Upper lobe of right lung (tissue), 1 donor: ENCODE data around the gene SAC3D1. TPM values are rescaled to one million over a fixed set of nuclear protein-coding genes. Genes with fewer than 3 reads are reported as not detected.
"Not testable (repeated sequence)": the region's sequence is repeated elsewhere in the genome, so short reads cannot be mapped to it uniquely, and the experiment has no call there.

Source experiments
- ATAC-seq: fragments of 200-7000 bp; cut with Tn5 transposase; one replicate; pipeline ENCODE4 v1.9.1; 2020; ENCODE audit warnings: mild to moderate bottlenecking, moderate library complexity
- DNase-seq: peaks from one replicate; pipeline ENCODE4 v3.0.0-alpha.2; 2020
- H3K27ac ChIP-seq: fragments of 200-600 bp; one replicate; pipeline ENCODE4 v1.8.0; 2022
- H3K27me3 ChIP-seq: fragments of 200-600 bp; one replicate; pipeline ENCODE4 v1.8.0; 2022; ENCODE audit warnings: mild to moderate bottlenecking
- H3K36me3 ChIP-seq: fragments of 200-600 bp; one replicate; pipeline ENCODE4 v1.8.0; 2022
- H3K4me1 ChIP-seq: fragments of 200-600 bp; one replicate; pipeline ENCODE4 v1.8.0; 2022
- H3K4me3 ChIP-seq: fragments of 200-600 bp; one replicate; pipeline ENCODE4 v1.8.0; 2022; ENCODE audit warnings: mild to moderate bottlenecking
- H3K9me3 ChIP-seq: fragments of 200-600 bp; one replicate; pipeline ENCODE4 v1.8.0; 2022
- intact Hi-C: fragments of 100-400 bp; cut with DNase I; formaldehyde crosslinking; loops from one replicate; pipeline ENCODE4 v1.11.0; 2022
- total RNA-seq: library from RNA; stranded (reverse); fragmentation: NEBNext Ultra II Directional; extraction: Animal tissue kit (Norgen Biotek cat#: 25700); gene quantifications from one replicate; pipeline ENCODE4 v1.2.1, GENCODE V29; 2021
- TF ChIP-seq, protein P1 (sequence below): fragments of 200-600 bp; IDR thresholded peaks from one replicate; pipeline ENCODE4 v1.8.0; 2022; ENCODE audit warnings: antibody characterized with exemption
- donor health status: DM: no; HTN: yes; CAD: no; lungs with severe emphysema.

Gene SAC3D1
- total RNA-seq, 1 donor from 2014 or later = 10.2 TPM

DNA sequence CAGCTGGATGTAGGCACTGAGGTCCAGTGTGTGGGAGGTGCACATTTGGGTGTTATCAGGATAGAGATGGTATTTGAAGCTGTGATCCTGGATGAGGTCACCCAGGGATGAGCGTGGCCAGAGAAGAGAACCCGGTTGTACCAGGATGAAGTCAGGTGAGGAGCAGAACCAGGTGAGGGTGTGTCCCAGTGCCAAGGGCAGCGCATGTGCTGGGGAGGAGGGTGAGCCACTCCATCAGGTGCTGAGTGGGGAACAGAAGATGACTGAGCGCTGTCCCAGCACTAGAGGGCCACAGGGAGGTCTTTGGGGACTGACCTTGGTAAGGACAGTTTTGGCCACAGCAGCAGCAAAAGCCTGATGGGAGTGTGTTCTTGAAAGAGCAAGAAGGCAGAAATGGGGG, 24.3 kb upstream of the SAC3D1 start:
- H3K4me1 ChIP-seq = peaks cover 18% of the 10 kb centered on the region
- H3K9me3 ChIP-seq = no peaks in the 10 kb centered on the region
- DNase-seq (no peak), ATAC-seq (no peak)
- no peaks in the 10 kb centered on the region for H3K27me3 ChIP-seq
- H3K27ac ChIP-seq = no peak overlapping the region
- intact Hi-C loops = no loop called here
- TF ChIP-seq, protein P1, sequence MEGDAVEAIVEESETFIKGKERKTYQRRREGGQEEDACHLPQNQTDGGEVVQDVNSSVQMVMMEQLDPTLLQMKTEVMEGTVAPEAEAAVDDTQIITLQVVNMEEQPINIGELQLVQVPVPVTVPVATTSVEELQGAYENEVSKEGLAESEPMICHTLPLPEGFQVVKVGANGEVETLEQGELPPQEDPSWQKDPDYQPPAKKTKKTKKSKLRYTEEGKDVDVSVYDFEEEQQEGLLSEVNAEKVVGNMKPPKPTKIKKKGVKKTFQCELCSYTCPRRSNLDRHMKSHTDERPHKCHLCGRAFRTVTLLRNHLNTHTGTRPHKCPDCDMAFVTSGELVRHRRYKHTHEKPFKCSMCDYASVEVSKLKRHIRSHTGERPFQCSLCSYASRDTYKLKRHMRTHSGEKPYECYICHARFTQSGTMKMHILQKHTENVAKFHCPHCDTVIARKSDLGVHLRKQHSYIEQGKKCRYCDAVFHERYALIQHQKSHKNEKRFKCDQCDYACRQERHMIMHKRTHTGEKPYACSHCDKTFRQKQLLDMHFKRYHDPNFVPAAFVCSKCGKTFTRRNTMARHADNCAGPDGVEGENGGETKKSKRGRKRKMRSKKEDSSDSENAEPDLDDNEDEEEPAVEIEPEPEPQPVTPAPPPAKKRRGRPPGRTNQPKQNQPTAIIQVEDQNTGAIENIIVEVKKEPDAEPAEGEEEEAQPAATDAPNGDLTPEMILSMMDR = no peak
- H3K4me3 ChIP-seq = no peak overlapping the region
- peaks cover 19% of the 10 kb centered on the region for H3K36me3 ChIP-seq

DNA sequence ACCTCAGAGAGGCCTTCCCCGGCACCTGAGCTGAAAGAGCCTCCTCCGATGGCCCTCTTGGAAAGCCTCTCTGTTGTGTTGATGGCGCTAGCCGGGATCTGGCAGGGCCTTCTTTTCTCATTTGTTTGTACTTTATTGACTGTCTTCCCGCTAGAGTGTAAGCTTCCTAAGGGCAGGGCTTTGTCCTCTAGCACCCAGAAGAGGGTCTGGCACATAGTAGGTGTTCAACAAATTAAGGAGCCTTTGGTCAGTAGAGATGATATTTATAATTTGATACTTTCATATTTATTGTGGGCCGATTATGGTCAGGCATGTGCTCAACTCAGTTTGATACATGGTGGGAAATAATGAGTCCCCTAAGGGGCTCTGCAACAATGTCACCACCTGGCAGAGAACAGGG, 23.1 kb upstream of the SAC3D1 start:
- TF ChIP-seq, protein P1 = no peak
- peaks cover 15% of the 10 kb centered on the region for H3K4me1 ChIP-seq
- H3K36me3 ChIP-seq = peaks cover 19% of the 10 kb centered on the region
- DNase-seq = no peak
- no peak overlapping the region for H3K4me3 ChIP-seq
- H3K27me3 ChIP-seq = no peaks in the 10 kb centered on the region
- H3K9me3 ChIP-seq = no peaks in the 10 kb centered on the region
- no peak overlapping the region for H3K27ac ChIP-seq
- intact Hi-C loops = no loop called here
- ATAC-seq = no peak

DNA sequence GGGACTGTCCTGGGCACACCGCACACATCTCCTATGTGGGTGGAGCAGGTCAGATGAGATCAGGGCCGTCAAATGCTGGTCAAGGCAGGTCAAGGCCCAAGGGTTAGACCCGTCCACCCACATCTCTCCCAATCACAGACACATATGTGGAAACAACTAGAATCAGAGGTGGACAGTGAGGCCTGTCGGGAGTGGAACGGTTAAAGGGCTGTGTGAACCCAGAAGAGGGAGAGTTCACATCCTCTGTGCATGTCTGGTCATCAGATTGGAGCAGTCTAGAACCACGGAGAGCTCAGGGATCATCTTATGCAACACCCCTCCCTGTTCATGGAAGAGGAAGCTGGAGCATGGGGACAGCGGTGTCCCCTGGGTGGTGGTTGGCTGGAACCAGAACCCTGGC, 21.2 kb upstream of the SAC3D1 start:
- DNase-seq (no peak), ATAC-seq (peak; percentile 38)
- Histone ChIP-seq H3K27ac (no peak overlapping the region), H3K27me3 (no peaks in the 10 kb centered on the region), H3K4me1 (peaks cover 9% of the 10 kb centered on the region), H3K4me3 (no peak overlapping the region), H3K36me3 (peaks cover 19% of the 10 kb centered on the region), H3K9me3 (no peaks in the 10 kb centered on the region)
- TF ChIP-seq, protein P1 = no peak
- intact Hi-C loops = no loop called here

DNA sequence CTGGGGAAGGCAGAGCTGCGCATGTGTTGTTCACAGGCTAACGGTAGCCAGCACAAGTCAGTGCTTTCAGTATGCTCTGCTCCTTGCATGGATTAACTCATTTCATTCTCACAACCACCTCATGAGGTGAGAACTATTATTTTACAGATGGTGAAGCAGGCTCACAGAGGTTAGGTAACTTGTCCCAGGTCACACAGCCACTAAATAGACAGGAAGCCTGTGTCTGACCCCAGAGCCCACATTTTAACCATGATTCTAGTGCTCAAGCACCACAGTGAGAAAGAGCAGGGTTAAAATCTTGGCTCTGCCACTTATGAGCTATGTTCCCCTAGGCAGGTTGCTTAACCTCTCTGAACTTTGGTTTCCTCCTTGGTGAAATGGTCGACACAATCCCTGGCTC, 20.0 kb upstream of the SAC3D1 start:
- no peak for ATAC-seq
- Histone ChIP-seq H3K36me3 (peaks cover 19% of the 10 kb centered on the region), H3K4me3 (no peak overlapping the region), H3K4me1 (no peaks in the 10 kb centered on the region), H3K27me3 (no peaks in the 10 kb centered on the region), H3K27ac (no peak overlapping the region), H3K9me3 (no peaks in the 10 kb centered on the region)
- intact Hi-C loops = no loop called here
- no peak for DNase-seq
- TF ChIP-seq, protein P1 = no peak

DNA sequence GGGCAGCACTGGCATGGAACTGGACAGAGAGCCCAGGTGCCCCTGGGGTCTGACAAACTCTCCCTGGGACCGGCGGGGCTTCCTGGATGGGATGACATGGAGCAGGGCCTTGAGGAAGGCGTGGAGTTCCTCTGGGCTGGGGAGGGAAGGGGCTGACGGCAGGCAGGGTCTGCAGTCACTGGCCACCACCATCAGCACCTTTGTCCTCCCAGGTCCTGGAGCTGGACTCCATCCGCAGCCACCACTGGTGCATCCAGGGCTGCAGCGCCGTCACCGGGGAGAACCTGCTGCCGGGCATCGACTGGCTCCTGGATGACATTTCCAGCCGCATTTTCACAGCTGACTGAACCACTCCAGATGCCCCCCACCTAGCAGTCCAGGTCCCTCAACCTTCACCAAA, 19.5 kb upstream of the SAC3D1 start:
- Histone ChIP-seq H3K4me1 (no peaks in the 10 kb centered on the region), H3K4me3 (no peak overlapping the region), H3K27ac (no peak overlapping the region), H3K36me3 (peaks cover 19% of the 10 kb centered on the region), H3K27me3 (no peaks in the 10 kb centered on the region), H3K9me3 (no peaks in the 10 kb centered on the region)
- no peak for DNase-seq
- no peak for ATAC-seq
- TF ChIP-seq, protein P1 = no peak
- intact Hi-C loops = no loop called here

DNA sequence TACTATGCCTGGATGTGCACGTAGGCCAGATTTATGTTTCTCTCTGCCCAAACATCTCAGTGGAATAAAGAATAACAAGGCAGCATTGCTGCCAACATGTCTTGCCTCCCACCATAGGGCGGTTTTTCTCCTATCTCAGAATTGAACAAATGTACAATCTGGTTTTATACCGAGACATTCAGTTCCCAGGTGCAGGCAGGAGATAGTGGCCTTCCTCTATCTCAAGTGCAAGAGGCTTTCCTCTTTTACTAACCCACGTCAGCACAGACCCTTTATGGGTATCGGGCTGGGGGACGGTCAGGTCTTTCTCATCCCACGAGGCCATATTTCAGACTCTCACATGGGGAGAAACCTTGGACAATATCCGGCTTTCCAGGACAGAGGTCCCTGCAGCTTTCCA, 17.5 kb upstream of the SAC3D1 start:
- intact Hi-C loops, DNase-seq, H3K9me3 ChIP-seq, ATAC-seq, H3K27me3 ChIP-seq, H3K4me3 ChIP-seq, H3K27ac ChIP-seq: not testable (repeated sequence)
- Histone ChIP-seq H3K4me1 (peaks cover 11% of the 10 kb centered on the region), H3K36me3 (peaks cover 12% of the 10 kb centered on the region)
